GM18505 (cell line): ENCODE measurements around the gene YPEL2.

Experiments
- ATAC-seq: cut with Tn5 transposase; IDR thresholded peaks from one replicate; pipeline ENCODE4 v1.9.1; 2021; ENCODE audit not compliant: unreplicated experiment
- POLR2A ChIP-seq: IDR thresholded peaks from 4 replicates; pipeline ENCODE4 v1.6.1; 2011; ENCODE audit warnings: borderline replicate concordance; ENCODE audit not compliant: insufficient read depth, insufficient read length; ENCODE audit errors: extremely low read depth

YPEL2 gene

DNA sequence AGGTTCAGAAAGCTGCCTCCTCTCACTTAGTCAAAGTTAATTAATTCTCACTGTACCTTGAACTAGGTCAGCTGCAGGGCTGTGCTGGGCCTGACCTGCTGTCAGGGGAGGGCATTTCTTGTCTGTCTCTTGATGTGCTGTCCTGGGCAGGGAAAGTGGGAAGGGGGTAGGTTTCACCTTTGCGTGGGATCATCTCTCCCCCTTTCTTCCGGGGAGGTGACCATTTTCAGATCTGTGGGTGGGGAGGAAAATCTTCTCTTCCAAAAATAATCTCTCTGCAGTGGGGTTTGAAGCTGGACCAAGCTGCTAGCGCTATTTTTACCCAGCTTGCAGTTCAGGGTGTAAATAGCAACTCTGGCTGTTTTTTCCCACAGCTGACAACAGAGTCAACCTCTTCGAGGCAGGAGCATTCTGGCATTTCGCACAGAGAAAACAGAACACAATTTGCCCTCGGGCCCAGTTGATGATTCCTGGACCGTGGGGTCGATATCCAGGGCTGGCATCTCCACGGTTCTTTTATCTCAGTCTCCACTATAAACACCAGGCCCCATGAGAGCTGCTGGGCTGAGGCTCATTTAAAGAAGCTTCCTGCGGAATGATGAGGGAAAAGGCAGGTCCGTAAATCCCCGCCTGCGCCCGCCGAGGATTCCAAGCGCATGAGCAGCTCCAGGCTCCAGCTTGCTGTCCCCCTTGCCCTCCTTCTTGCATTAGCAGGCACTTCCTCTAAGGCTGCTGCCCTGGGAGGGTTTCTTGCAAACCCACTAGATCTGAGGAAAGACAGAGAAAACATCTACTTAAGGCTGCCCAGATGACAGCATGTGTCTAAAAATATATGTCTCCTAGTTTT, 93.9 kb downstream of the YPEL2 start:
- no peak for TF ChIP-seq POLR2A

DNA sequence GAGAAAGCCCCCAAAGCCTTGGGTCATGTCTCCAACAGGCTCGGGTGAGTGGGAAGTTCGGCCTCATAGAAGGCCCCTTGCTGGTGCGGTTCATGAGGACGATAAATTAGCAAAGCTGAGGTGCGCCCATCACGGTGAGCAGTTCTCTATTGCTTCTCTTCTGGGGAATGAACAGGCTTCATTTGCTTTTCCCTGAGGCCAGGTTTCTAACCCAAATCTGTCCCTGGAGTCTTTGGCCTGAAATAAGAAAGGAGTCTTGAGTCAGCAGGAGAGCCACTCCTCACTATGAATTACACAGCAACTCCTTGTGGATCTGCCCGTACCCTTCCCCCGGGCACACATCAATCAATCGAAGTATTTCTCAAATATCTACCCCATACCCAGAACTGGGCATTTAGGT, 94.6 kb downstream of the YPEL2 start:
- no peak for ATAC-seq
- no peak for TF ChIP-seq POLR2A

More for the DNA sequence above, 93.9 kb downstream of the YPEL2 start:
- no peak for ATAC-seq

DNA sequence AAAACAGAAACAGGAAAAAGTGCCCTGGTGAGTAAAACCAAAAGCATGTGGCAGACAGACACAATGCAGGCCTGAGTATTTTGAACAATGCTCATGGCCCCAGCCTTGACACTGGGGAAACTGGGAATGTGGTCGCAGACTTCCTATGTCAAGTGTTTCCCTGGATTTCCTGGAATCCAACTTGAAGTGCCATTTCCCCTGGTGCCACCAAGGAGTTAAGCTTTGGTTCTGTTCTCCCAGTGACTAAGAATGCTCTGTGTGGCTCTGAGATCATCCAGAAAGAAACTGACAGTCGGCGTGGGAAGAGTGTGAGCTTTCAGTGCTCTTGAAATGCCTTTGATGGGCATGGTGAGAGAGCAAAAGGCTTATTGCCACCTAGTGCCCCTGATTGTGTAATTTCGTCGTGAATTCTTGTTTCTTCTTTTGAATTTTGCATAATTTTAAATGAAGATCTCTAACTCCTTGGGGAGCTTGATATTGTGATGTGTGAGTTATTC, 96.0 kb downstream of the YPEL2 start:
- no peak for ATAC-seq
- TF ChIP-seq POLR2A, result no peak

DNA sequence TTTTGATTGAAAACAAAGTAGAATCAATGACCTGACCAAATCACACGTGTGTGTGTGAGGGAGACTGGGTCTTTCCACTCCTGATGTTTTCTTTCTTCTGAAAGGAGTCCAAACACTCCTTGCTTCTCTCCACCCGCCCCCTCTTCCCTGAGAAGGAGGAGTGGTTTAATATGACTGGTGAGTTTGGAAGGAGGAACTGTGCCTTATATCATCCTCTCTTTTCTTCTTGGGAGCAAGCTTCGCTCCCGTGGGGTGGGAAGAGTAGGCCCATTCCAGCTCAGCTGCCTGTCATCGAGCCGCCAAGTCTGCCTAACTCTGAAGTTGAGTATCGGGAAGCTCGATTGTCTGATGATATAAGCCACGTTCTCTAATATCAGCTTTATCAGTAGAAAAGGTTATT, 96.5 kb downstream of the YPEL2 start:
- no peak for ATAC-seq
- no peak for TF ChIP-seq POLR2A

DNA sequence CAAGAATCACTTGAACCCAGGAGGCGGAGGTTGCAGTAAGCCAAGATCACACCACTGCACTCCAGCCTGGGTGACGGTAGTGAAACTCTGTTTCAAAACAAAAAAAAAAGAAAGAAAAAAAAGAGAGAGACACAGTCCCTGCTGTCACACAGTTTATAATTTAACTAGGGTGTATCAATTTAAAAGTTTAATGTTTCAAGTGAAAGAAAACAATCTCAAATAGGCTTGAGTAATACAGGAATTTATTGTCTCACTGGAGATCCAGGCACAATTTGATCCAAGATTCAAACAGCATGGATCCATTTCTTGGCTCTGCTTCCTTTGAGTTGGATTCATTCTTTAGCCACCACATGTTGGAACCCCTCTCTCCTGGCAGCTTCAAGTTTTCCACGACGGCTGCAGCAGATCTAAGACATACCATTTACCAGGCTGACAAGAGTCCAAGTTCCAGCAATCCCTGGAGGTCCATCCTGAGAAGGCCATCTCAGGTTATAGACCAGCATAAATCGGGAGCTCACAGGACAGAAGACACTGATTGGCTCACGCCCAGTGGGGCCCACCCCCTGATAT, 97.5 kb downstream of the YPEL2 start:
- no peak for TF ChIP-seq POLR2A
- no peak for ATAC-seq

DNA sequence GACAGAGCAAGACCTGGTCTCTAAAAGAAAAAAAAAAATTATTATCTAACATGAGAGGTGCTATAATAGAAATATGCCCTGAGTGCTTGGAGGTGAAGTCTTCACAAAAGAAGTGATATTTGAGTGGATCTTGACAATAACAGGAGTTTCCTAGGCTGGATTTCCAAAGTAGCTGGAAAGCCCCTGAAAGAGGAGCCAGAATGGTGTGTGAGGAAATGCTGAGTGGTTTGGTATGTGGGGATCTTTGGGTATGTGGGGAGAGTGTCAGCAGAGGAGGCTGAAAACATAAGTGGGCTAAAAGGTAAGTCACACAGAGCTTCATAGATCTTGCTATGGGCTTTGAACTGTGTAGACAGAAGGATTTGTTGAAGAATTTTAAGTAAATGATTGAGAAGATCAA, 100.1 kb downstream of the YPEL2 start:
- ATAC-seq, result no peak
- no peak for TF ChIP-seq POLR2A

DNA sequence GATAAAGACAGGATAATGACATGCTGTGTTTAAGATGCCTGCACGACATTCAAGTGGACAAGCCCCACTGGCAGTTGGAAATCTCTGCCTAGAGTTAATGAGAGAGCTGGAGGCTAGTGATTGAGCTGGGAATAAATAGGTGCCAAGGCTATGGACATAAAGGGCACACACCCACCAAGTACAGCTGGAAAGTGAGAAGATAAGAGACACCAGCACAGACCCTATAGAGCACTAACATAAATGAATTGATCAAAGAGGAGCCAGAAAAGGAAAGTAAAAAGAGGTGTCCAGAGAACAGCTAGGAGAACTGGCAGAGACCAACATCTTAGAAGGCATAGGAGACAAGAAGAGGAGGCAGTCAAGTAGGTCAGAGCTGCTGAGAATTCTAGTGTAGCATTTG, 101.2 kb downstream of the YPEL2 start:
- no peak for ATAC-seq
- no peak for TF ChIP-seq POLR2A

DNA sequence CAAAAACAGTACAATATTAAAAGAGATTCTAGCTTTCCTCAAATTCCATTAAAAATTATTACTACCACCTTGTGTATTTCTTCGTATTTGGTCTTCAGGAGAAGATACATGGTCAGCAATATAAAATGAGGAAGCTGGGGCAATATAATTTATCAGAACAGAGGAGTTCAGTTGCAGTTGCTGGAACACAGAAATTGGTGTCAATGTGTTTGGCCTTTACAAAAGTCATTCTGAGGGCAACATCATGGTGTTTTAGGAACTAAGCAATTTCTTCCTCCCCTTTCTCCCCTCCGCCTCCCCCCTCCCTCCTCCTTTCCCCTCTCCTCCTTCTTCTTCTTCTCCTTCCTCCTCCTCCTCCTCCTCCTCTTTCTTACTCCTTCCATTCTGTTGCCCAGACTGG, 102.1 kb downstream of the YPEL2 start:
- no peak for ATAC-seq
- TF ChIP-seq POLR2A, result no peak

DNA sequence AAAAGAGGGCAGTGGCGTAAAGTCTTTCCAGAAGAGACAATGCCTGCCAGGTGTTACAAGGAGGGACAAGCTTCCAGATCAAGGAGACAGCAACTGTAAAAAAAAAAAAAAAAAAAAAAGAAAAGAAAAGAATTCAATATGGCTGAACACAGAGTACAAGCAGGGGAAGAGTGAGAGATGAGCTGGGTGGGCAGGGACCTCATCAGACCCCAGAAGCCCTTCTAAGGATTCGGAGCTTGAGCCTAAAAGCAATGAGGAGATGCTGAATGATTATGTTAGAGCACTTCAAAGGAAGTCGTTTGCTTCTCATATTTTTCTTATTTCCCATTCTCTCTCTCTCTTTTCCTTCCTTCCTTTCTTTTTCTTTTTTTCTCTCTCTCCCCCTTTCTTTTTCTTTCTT, 103.0 kb downstream of the YPEL2 start:
- TF ChIP-seq POLR2A, result no peak
- ATAC-seq, result no peak

DNA sequence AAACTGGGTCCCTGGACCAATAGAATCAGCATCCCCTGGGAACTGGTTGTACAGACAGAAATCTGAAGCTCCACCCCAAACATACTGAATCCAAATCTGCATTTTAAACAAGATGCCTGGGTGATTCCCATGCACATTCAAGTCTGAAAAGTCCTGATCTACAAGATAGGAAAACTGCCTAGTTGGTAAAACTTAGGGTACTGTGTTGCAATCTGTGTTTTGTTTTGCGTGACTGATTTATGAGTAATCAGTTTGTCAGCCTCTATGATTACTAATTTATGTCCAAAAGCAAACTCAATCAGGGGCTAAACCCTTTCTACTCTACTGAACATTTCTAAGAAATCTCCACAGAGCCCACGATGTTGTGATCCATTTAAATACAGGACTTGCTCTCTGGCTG, 103.8 kb downstream of the YPEL2 start:
- TF ChIP-seq POLR2A, result no peak
- no peak for ATAC-seq

DNA sequence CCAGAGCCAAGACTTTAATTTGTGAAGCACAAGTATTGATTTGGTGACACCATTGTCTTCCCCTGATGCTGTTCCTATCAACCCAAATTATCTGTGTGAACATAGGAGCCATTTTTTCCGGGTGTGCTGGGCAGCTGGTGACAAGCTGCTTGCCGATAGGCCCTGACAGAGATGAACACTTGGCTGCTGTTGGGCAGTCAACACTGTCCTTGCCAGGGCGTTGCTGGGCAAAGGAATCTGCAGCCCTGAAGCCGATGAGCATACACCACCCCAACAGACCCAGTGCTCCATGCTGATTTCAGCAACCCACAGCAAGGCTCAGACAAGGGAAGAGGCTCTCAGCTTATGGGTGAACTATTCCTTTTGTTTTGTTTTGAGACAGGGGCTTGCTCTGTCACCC, 105.4 kb downstream of the YPEL2 start:
- no peak for TF ChIP-seq POLR2A
- ATAC-seq, result no peak

DNA sequence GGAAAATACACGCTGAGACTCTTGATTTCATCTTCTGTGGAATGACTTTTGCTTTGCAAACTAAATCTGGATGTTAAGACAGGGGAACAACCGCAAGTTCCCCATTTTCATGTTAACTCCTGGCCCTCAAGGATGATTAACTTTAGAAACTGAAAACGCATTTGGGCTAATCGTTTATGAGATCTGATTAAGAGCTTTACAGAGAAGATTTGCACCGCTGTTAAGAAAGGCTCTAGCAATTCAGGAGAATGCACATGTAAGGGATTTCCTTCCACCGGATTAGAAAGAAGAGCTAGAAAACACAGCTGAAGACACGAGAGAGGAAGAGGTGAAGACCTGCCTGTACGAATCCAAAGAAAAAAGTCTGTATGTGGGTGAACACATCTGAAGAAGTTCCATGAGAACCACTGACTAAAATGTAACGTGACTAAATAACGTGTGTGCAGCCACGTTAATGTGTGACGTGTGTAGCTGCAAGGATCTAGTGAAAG, 106.4 kb downstream of the YPEL2 start:
- no peak for ATAC-seq
- TF ChIP-seq POLR2A, result no peak

DNA sequence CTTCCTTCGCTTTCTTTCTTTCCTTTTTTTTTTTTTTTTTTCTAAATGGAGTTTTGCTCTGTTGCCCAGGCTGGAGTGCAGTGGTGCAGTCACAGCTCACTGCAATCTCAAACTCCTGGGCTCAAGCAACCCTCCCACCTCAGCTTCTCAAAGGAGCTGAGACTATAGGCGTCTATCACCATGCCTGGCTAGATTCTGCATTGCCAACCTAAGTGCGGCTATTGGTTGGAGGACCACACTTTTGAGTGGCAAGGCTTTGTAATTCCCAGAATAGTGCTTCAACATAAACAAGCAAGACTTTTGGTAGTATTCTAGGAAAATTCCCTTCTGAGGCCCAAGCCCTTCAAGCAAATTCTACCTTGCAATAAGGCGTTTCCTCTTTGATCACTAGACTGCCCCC, 107.8 kb downstream of the YPEL2 start:
- no peak for TF ChIP-seq POLR2A
- no peak for ATAC-seq

DNA sequence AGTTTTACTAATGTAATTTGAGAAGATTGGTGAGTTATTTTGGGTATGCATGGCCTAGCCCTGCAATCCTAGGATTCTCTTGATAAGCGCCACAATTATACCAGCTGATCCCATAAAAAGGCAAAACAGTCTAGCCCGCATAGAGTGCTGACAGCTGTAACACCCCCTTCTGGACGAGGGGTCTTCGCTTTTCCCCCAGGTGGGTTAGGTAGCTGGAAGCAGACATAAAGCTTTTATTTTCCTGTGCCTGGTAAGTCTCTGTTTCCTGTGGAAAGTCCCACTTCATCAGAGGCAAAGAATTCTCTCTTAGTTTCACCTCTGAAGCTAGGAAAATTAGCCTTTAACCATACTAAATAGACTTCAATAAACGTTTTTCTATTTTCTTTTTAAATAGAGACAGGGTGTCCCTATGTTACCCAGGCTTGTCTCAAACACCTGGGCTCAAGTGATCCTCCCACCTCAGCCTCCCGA, 108.3 kb downstream of the YPEL2 start:
- ATAC-seq, result no peak
- TF ChIP-seq POLR2A, result no peak
